Panc1 (cell line): ENCODE measurements around the gene KAZN. TPM values are rescaled to one million over a fixed set of nuclear protein-coding genes. Genes with fewer than 3 reads are reported as not detected.

Source experiments
- ATAC-seq: fragments of 200-7000 bp; cut with Tn5 transposase; 2 replicates; pipeline ENCODE4 v1.9.1; 2020; ENCODE audit warnings: mild to moderate bottlenecking, moderate library complexity
- BruUV-seq: library from RNA; stranded (reverse); fragments of 400-500 nt; replicated peaks from 2 replicates; lab custom pipeline; 2021; lab: Mats Ljungman, UMichigan
- CTCF ChIA-PET: fragments of 300-600 bp; sonication (Branson Sonifier 250); formaldehyde crosslinking; loops from one replicate; lab custom pipeline; 2022; ENCODE audit warnings: antibody characterized with exemption; lab: Charles Lee
- POLR2A ChIA-PET: fragments of 300-600 bp; sonication (Branson Sonifier 250); formaldehyde crosslinking; loops from one replicate; lab custom pipeline; 2022; ENCODE audit warnings: antibody characterized with exemption; lab: Charles Lee
- DNase-seq: peaks from one replicate; pipeline ENCODE4 v3.0.0-alpha.2; 2010; ENCODE audit warnings: low read depth, low spot score
- H3K27ac ChIP-seq: 2 replicates; pipeline ENCODE4 v1.5.1; 2011; ENCODE audit warnings: mild to moderate bottlenecking, low read length, inconsistent platforms
- H3K27me3 ChIP-seq: fragments of 200-500 bp; sonication (Bioruptor generic); 2 replicates; pipeline ENCODE4 v1.6.0; 2014; ENCODE audit warnings: low read length, inconsistent platforms; ENCODE audit not compliant: control insufficient read depth, insufficient read depth
- H3K36me3 ChIP-seq: fragments of 200-500 bp; sonication (Bioruptor generic); 2 replicates; pipeline ENCODE4 v1.5.1; 2014; ENCODE audit warnings: inconsistent platforms, mild to moderate bottlenecking, low read length, moderate library complexity; ENCODE audit not compliant: control insufficient read depth, insufficient read depth
- H3K4me1 ChIP-seq: 2 replicates; pipeline ENCODE4 v1.5.1; 2011; ENCODE audit warnings: inconsistent platforms, mild to moderate bottlenecking, low read length, moderate library complexity; ENCODE audit not compliant: control insufficient read depth, insufficient read depth
- H3K4me3 ChIP-seq, 2 experiments: 2 replicates each; pipeline ENCODE4 v1.5.1; 2011 to 2012; ENCODE audit warnings: low read depth in 2 of 2, low read length in 2 of 2, mild to moderate bottlenecking in 2 of 2, inconsistent platforms in 1 of 2, moderate library complexity in 1 of 2
- H3K9me3 ChIP-seq: fragments of 200-500 bp; sonication (Bioruptor generic); 2 replicates; pipeline ENCODE4 v1.5.1; 2014; ENCODE audit warnings: low read depth, mild to moderate bottlenecking, inconsistent platforms, low read length, moderate library complexity; ENCODE audit not compliant: control insufficient read depth, insufficient read depth
- CTCF ChIP-seq: fragments of 450-650 bp; IDR thresholded peaks from 2 replicates; pipeline ENCODE4 v1.5.1; 2017; ENCODE audit warnings: mild to moderate bottlenecking
- POLR2AphosphoS5 ChIP-seq: IDR thresholded peaks from 2 replicates; pipeline ENCODE4 v1.6.1; 2012; ENCODE audit warnings: mild to moderate bottlenecking, low read depth, low read length, moderate library complexity
- SIN3A ChIP-seq: IDR thresholded peaks from 2 replicates; pipeline ENCODE4 v1.6.1; 2012; ENCODE audit warnings: low read depth, mild to moderate bottlenecking, low read length, moderate library complexity, borderline replicate concordance; ENCODE audit not compliant: insufficient read depth
- TCF7L2 ChIP-seq: IDR thresholded peaks from 2 replicates; pipeline ENCODE4 v1.6.1; 2011; ENCODE audit warnings: mild to moderate bottlenecking, low read depth, low read length, inconsistent platforms
- in situ Hi-C: cut with HindIII; loops from 2 replicates; pipeline ENCODE4 v1.10.0; 2016; ENCODE audit warnings: low sequenced_read_pairs, low pct_unique_long_range_greater_than_20kb
- intact Hi-C: fragments of 100-400 bp; cut with micrococcal nuclease; formaldehyde crosslinking; loops from one replicate; pipeline ENCODE4 v1.10.0; 2022; ENCODE audit not compliant: unreplicated experiment
- total RNA-seq: library from RNA; stranded (reverse); gene quantifications from one replicate; pipeline ENCODE4 v1.2.1, GENCODE V29; 2021; ENCODE audit not compliant: unreplicated experiment
- TF ChIP-seq, protein P1 (sequence below), 2 experiments: IDR thresholded peaks; 2 replicates each; pipeline ENCODE4 v1.6.1; 2011 to 2012; ENCODE audit warnings: low read depth in 2 of 2, control low read depth in 1 of 2, low read length in 1 of 2, mild to moderate bottlenecking in 1 of 2, moderate library complexity in 1 of 2; ENCODE audit not compliant: insufficient read depth in 1 of 2

KAZN gene
- total RNA-seq, 1 experiment from 2014 or later = 6.6 TPM

DNA sequence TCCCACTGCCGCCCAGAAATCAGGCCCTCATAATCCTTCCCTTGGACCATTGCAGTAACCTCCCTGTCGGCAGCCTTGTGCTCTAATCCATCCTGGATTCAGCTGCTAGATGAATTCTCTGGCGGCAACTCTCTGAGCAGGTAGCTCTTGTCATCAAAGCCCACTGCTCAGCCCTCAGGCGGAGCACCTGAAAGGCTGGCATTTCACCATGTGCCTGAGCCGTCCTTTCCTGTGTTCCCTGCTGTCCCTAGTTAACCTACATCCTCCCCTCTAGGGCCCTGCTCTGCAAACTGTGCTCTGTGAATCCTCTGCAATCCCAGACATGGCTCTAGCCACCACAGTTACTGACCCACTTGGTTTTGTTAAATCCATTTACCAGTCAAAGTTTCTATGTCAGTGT is 118.0 kb downstream of the KAZN start:
- Histone ChIP-seq H3K27me3 (no peaks in the 10 kb centered on the region), H3K36me3 (no peaks in the 10 kb centered on the region), H3K27ac (no peak overlapping the region), H3K4me1 (no peaks in the 10 kb centered on the region), H3K9me3 (no peaks in the 10 kb centered on the region), H3K4me3 (no peak overlapping the region)
- in situ Hi-C loops = no loop called here
- no TSS peak for BruUV-seq
- intact Hi-C loops = no loop called here
- POLR2A ChIA-PET = no interaction called here
- ATAC-seq (no peak), DNase-seq (no peak)
- CTCF ChIA-PET = no interaction called here
- TF ChIP-seq, protein P1, sequence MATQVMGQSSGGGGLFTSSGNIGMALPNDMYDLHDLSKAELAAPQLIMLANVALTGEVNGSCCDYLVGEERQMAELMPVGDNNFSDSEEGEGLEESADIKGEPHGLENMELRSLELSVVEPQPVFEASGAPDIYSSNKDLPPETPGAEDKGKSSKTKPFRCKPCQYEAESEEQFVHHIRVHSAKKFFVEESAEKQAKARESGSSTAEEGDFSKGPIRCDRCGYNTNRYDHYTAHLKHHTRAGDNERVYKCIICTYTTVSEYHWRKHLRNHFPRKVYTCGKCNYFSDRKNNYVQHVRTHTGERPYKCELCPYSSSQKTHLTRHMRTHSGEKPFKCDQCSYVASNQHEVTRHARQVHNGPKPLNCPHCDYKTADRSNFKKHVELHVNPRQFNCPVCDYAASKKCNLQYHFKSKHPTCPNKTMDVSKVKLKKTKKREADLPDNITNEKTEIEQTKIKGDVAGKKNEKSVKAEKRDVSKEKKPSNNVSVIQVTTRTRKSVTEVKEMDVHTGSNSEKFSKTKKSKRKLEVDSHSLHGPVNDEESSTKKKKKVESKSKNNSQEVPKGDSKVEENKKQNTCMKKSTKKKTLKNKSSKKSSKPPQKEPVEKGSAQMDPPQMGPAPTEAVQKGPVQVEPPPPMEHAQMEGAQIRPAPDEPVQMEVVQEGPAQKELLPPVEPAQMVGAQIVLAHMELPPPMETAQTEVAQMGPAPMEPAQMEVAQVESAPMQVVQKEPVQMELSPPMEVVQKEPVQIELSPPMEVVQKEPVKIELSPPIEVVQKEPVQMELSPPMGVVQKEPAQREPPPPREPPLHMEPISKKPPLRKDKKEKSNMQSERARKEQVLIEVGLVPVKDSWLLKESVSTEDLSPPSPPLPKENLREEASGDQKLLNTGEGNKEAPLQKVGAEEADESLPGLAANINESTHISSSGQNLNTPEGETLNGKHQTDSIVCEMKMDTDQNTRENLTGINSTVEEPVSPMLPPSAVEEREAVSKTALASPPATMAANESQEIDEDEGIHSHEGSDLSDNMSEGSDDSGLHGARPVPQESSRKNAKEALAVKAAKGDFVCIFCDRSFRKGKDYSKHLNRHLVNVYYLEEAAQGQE (IDR thresholded peaks at IDR 0.05; ENCODE audit: insufficient read depth in 1 of 2, low read depth in 2 of 2, low read length in 1 of 2) = no peak
- TF ChIP-seq POLR2AphosphoS5 (no peak), SIN3A (no peak), CTCF (no peak), TCF7L2 (no peak)

DNA sequence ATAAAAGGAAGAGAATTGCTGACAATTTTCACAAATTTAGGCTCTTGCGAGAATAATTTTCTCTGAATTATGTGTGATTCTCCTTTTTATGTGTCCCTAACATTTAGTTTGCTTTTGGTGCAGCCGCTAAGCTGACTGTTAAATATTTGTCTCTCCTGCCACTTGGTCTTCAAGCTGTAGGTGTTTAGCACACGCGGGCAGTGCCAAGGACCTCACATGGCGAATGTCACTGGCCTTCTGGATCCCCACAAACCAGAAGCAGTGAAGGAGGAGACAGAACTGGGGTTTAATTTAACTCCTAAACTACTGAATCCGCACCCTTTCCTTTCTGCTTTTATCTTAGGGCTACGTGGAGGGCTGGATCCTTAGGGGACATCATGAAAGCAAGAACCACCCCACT is 120.0 kb downstream of the KAZN start:
- CTCF ChIA-PET = no interaction called here

More for the DNA sequence above, 120.0 kb downstream of the KAZN start:
- Histone ChIP-seq H3K4me3 (no peak overlapping the region), H3K4me1 (no peaks in the 10 kb centered on the region), H3K36me3 (no peaks in the 10 kb centered on the region), H3K9me3 (no peaks in the 10 kb centered on the region), H3K27ac (no peak overlapping the region), H3K27me3 (no peaks in the 10 kb centered on the region)
- intact Hi-C loops (no loop called here), in situ Hi-C loops (no loop called here)
- DNase-seq (no peak), ATAC-seq (no peak)
- no TSS peak for BruUV-seq
- no peak for TF ChIP-seq TCF7L2
- TF ChIP-seq, protein P1 (IDR thresholded peaks at IDR 0.05; ENCODE audit: insufficient read depth in 1 of 2, low read depth in 2 of 2, low read length in 1 of 2) = no peak
- TF ChIP-seq POLR2AphosphoS5 = no peak
- TF ChIP-seq SIN3A = no peak
- no peak for TF ChIP-seq CTCF
- POLR2A ChIA-PET = no interaction called here
